ENCODE measurements around the gene UBR1.
"Not testable (repeated sequence)": the region's sequence is repeated elsewhere in the genome, so short reads cannot be mapped to it uniquely, and the experiment has no call there.

UBR1 gene

DNA sequence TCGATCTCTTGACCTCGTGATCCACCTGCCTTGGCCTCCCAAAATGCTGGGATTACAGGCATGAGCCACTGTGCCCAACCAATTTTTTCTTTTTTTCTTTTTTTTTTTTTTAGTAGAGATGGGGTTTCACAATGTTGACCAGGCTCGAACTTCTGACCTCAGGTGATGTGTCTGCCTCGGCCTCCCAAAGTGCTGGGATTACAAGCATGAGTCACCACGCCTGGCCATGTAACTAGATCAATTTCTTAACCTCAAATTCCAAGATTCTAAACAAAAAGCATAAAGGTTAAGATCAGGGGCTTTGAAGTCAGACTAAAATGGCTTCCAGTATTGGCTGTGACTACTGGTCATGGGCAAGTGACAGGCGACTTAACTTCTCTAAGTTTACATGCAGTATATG, 126.7 kb downstream of the UBR1 start:
- not testable (repeated sequence) for DNase-seq (ENCODE audit: low read depth in 2 of 3, low spot score in 1 of 3)

GRCh38 chr15:42974202-42974862, 131.5 kb downstream of the UBR1 start:
- no peak for DNase-seq (ENCODE audit: low read depth in 2 of 3, low spot score in 1 of 3)

- DNase-seq (ENCODE audit: low read depth in 2 of 3, low spot score in 1 of 3), result no peak
These were observed 132.7 kb downstream of the UBR1 start for GRCh38 chr15:42973114-42973513.

DNA sequence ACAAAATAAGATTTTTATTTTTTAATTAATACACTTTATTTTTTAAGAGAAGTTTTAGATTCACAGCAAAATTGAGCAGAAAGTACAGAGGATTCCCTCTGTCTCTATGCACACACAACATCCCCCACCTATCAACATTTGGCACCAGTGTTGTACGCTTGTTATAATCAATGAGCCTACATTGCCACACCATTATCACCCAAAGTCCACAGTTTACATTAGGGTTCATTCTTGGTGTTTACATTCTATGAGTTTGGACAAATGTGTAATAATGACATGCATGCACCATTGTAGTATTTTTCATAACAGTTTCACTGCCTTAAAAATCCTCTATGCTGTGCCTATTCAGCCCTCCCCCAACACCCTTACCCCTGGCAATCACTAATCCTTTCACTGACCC, 134.0 kb downstream of the UBR1 start:
- DNase-seq (ENCODE audit: low read depth in 2 of 3, low spot score in 1 of 3), result no peak

GRCh38 chr15:42964476-42964875, 141.4 kb downstream of the UBR1 start:
- no peak for DNase-seq (ENCODE audit: low read depth in 2 of 3, low spot score in 1 of 3)

DNA sequence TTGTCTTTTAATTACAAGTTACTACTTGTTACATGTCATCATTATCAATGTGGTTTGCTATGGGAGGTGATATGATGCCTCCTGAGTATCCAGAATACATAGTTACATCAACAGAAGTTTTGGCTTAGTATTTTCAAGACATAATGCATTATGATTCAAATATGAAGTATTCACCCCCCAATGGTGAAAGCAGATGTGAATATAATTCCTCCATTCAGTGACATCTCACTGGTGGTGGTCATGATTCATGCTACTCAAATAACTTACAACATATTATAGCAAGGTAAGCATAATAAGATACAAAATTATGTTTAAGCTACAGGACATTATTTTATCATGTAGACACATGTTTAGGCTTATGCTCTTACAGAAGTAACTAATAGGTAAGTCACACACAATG, 150.3 kb downstream of the UBR1 start:
- DNase-seq (ENCODE audit: low read depth in 2 of 3, low spot score in 1 of 3), result no peak

- no peak for DNase-seq (ENCODE audit: low read depth in 2 of 3, low spot score in 1 of 3)
These were observed 151.5 kb downstream of the UBR1 start for GRCh38 chr15:42954291-42954690.

DNA sequence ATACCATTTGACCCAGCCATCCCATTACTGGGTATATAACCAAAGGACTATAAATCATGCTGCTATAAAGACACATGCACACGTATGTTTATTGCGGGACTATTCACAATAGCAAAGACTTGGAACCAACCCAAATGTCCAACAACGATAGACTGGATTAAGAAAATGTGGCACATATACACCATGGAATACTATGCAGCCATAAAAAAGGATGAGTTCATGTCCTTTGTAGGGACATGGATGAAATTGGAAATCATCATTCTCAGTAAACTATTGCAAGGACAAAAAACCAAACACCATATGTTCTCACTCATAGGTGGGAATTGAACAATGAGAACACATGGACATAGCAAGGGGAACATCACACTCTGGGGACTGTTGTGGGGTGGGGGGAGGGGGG, 156.9 kb downstream of the UBR1 start:
- DNase-seq (ENCODE audit: low read depth in 2 of 3, low spot score in 1 of 3), result not testable (repeated sequence)

DNA sequence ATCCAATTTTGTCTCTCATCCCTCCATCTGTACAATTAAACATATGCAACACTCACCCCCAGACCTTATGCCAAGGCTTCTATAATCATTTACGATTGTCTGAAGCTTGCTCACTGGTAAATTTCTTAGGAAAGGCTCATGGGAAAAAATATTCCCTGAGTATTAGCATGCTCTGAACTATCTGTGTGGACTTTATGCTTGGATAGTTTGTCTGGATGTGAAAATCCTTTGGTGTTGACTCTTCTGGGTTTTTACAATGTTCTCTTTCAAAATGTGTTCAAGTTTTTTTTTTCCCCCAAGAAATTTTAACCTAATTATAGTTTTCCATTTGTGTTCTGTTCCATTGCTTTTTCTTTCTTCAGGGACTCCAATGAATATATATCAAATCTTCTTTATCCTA, 165.3 kb downstream of the UBR1 start:
- DNase-seq (ENCODE audit: low read depth in 2 of 3, low spot score in 1 of 3), result no peak

DNA sequence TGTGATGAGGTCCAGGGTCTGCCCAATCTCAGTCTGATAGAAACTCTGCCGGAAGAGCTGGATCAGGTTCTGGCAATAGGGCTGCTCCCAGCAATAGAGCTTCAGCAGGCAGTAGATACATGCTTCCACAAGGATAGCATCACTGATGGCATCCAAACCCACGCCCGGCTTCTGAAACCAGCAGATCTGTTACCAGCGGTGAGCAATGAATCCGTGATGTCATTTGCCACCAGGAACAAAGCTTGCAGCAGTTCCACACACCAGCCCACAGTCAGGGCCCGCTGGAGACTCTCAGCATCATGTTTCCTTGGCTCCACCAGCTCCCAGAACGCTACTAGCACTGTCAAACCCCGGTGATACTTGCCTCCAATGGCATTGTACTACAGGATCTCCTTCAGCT, 166.0 kb downstream of the UBR1 start:
- no peak for DNase-seq (ENCODE audit: low read depth in 2 of 3, low spot score in 1 of 3)

DNA sequence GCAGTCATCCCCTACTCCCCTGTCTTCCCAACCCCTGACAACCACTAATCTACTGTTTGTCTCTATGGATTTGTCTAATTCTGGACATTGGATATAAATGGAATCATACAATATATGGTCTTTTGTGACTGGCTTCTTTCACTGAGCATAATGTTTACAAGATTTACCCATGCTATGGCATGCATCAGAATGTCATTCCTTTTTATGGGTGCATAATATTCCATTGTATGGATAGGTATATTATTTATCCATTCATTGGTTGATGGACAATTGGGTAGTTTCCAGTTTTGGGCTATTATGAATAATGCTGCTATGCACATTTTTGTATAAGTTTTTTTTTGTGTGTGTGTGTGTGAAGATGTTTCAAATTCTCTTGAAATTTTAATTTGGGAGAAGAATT, 168.7 kb downstream of the UBR1 start:
- no peak for DNase-seq (ENCODE audit: low read depth in 2 of 3, low spot score in 1 of 3)

- DNase-seq (ENCODE audit: low read depth in 2 of 3, low spot score in 1 of 3), result no peak
These were observed 171.8 kb downstream of the UBR1 start for GRCh38 chr15:42933886-42934667.

GRCh38 chr15:42932833-42933515, 172.9 kb downstream of the UBR1 start:
- no peak for DNase-seq (ENCODE audit: low read depth in 2 of 3, low spot score in 1 of 3)

DNA sequence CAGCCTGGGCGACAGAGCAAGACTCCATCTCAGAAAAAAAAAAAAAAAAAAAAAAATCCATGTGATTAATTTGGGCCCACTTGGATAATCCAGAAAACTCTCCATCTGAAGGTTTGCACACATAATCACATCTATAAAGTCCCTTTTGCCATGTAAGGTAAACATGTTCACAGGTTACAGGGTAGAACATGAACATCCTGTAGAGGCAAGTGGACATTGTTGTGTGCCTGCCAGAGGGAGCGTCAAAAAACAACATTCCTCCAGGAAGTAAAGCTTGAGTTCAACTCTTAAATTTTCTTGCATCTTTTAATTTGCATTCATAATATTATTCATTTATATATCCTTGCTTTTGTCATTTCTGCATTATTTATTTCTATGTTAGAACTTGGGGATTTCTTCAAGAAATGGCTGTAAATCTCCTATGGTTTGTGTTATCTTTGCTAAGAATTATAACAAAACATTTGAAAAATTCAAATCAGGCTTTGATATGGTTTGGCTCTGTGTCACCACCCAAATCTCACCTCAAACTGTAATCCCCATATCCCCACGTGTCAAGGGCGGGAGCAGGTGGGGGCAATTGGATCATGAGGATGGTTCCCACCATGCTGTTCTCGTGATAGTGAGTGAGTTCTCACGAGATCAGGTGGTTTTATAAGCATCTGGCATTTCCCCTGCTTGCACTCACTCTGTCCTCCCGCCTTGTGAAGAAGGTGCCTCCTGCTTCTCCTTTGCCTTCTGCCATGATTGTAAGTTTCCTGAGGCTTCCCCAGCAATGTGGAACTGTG, 173.9 kb downstream of the UBR1 start:
- no peak for DNase-seq (ENCODE audit: low read depth in 2 of 3, low spot score in 1 of 3)

GRCh38 chr15:42929306-42929848, 176.5 kb downstream of the UBR1 start:
- DNase-seq (ENCODE audit: low read depth in 2 of 3, low spot score in 1 of 3), result no peak

- DNase-seq (ENCODE audit: low read depth in 2 of 3, low spot score in 1 of 3), result peak in 2 of 3 donors; percentile 14 to 30
These were observed 184.5 kb downstream of the UBR1 start for GRCh38 chr15:42921342-42921731.

DNA sequence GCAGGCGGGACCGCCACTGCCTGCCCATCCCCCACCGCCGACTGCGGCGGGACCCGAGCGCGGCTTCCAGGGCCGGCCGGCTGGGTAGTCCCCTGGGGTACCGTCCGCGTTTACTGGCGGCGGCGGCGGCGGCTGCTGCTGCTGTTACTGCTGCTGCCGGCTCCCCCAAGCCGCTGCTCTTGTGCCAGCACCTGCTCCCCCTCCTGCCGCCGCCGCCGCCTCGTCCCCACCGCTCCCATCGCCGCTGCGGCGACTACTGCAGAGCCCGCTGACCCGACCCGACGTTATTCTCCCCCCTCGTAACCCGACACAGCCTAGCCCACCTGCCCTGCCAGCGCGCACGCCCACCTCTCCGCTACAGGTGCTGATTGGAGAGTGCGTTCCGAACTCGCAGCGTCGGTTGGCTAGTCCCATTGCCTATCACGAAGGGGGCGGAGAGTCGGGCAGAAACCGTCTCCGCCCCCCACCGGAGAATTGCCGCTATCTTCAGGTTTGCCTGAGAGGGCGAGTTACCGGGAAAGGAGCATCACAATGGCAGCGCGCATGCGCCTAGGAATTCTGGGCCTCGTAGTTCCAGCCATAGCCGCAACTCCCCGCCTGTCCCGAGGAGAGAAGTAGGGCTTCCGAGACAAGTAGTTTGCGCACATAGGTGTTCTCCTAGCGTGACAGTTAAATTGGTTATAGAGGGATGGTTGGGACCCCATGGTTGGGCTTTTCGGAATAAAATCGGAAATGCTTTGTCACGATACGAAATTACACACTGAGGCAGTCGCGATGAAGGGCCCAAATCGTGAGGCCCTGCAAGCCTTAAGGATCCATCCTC, 185.1 kb downstream of the UBR1 start, which contains the start of gene TTBK2:
TTBK2 (minus strand) TSS at position 260 of the 823 bp plus-strand sequence. CDS start 42,161 bp downstream, outside the sequence.
- DNase-seq (ENCODE audit: low read depth in 2 of 3, low spot score in 1 of 3), result peak; percentile 96 to 97 (median 96)

DNA sequence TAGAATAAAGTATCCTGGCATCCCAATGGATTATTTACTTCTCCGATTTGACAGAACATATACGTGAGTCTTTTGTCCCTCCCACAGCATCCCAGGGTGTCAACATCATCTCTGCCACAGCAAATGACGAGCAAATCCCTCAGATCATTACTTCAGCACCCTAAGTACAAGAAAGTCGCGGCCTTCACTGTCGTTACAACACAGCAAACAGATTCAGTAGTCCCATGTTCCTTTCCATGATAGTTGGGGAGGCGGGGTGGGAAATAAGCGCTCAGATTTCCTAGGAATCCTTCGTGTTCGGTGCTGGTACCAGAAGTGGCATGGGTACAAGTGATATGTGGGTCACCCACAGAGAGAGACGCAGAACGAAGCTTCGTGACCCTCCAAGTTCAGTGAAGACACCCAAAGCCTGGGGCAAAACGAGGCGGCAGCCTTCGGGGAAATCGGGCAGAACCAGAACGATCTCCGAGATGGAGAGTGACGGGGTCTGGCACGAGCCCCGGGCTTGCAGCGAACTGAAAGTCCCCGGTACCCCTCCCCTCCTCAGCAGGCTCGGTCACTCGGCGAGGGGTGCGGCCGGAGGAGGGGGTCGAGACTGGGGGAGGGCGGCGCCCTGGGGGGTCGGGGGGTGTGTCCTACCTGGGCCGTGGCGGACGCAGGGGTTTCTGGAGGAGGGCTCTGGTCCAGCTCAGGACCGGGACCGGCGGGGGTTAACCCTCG, 185.9 kb downstream of the UBR1 start:
- peak in 1 of 3 donors; percentile 5 for DNase-seq (ENCODE audit: low read depth in 2 of 3, low spot score in 1 of 3)

DNA sequence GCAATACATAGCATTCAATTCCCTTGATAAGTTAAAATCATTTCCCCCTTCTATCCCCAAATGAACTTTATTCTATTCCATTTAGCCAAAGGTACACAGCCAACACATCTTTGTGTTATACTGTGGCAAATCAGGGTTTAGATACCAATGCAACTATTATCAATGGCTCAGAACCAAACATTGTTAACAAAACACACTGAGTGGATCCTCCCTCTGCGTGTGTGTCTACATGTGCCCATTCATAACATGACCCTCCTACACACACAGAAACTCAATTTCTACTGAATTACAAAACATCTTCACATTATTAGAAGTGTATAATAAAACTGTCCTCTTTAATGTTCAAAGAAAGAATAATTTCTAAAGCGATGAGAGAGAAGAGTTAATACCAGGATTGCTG, 186.5 kb downstream of the UBR1 start:
- DNase-seq (ENCODE audit: low read depth in 2 of 3, low spot score in 1 of 3), result no peak
